ENCODE results near the gene CIRBP.

Gene CIRBP

DNA sequence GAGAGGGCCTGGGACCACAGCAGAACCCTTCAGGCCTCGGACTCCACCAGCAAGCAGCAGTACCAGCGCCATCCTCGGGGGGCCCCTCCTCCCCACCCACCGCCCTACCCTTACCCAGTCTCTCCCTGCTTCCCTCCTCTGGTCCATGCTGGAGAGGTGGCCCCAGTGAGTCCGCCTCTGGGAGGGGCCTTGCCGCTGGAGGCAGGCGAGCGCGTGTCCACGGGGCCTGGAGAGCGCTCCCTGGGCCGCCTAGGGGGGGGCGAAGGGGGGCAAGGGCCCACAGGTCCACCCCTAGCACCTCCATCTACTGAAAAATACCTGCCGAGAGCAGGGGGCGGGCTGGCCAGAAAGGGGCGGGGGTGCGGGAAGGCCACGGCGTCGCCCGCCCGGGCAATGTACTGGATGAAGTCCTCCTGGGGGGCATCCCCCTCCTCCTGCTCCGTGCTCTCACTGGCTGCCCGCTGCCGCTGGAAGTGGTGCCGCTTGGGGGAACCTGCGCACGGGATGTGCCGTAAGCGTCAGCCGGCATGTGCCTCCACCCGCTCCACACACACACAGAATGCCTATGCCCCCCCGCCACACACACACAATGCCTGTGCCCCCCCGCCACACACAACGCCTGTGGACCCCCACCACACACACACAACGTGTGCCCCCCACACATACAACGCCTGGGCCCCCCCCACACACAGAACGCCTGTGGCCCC, 38.2 kb upstream of the CIRBP start:
- peak; percentile 21 for ATAC-seq

GRCh38 chr19:1231729-1232637, 37.1 kb upstream of the CIRBP start:
- DNase-seq (no peak), ATAC-seq (no peak)

More for the DNA sequence above, 38.2 kb upstream of the CIRBP start:
- no peak for DNase-seq

- DNase-seq = no peak
Measured at GRCh38 chr19:1232652-1233072, 36.5 kb upstream of the CIRBP start.

DNA sequence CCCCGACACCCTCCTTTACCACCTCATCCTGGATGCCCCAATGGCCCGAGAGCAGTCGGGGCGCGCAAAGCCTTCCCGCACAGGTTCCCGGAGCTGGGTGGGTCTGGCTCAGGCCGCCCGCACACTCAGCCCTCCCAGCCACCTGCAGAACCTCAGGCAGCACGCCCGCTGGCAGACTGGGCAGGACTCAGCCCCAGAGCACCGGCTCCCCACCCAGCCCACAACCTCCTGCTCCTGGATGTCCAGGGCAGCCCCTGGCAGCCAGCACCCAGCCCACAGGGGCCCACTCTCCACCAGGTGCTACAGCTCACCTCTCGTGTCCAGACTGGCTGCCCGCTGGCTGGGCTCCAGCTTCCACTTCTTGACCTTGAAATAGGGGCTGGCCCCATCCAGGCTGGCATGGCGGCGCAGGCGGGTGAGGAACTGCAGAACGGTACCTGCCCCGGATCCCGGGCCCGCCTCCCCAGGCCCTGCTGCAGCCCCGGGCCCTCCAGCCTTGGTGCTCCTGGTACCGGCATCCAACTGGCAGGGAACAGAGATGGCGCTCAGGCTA, 35.9 kb upstream of the CIRBP start:
- DNase-seq = no peak
- ATAC-seq = no peak

More at GRCh38 chr19:1232652-1233072, 36.5 kb upstream of the CIRBP start:
- no peak for ATAC-seq

DNA sequence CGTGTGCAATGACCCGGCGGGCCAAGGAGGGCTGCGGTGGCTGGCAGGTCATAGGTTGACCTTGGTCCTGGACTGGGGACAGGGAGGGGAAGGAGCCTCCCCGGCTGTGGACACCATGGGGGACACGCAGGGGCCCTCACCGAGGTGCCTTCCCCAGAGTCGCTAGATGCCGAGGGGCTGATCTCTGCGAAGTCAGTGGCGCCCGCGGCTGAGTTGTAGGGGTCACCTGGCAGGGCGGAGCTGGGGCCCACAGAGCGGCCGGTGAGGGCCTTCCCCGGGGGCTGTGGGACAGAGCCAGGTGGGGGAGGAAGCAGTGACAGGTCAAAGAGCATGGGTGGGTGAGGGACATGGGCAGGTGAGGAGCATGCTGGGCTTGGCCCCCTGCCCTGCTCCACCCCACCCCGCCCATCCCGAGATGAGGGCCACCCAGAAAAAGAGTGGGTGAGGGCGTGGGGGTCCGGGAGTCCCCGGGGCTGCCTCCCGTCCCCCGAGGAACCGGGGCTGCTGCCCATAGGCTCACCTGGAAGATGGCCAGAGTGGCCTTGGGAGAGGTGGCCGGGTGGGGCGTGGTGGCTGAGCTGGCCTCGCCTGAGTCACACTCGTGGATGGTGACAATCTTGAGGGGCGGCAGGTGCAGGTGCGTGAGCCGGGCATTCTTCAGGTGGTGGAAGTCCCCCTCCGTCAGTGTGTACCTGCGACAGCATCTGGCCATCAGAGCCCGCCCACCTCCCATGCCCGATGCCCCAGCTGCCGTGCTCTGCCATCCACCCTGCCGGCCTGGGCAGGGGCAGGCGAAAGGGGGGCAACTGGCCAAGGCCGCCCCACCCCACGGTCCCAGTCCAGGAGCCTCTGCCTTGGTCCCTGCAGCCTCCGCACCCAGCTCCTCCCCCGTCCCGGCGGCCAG, 34.8 kb upstream of the CIRBP start:
- no peak for DNase-seq
- no peak for ATAC-seq

DNA sequence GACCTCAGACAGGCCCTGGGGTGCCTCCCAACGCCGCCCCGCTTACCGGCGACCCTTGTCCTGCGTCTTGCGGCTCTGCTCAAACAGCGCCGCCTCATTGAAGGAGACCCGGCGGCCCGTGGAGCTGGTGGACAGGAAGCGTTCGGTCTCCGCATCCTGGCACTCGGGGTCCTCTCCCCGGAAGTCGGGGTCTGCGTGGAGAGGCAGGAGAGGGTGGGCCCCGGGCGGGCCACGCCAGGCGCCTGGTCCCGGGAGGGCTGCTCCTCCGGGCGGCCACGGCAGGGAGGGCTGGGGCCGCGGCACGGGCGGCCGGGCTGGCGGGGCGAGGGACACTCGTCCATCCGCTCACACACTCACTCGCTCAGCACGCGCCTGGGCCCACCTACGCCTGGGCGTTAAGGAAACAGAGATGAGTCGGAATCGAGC, 34.2 kb upstream of the CIRBP start:
- ATAC-seq (no peak), DNase-seq (no peak)

DNA sequence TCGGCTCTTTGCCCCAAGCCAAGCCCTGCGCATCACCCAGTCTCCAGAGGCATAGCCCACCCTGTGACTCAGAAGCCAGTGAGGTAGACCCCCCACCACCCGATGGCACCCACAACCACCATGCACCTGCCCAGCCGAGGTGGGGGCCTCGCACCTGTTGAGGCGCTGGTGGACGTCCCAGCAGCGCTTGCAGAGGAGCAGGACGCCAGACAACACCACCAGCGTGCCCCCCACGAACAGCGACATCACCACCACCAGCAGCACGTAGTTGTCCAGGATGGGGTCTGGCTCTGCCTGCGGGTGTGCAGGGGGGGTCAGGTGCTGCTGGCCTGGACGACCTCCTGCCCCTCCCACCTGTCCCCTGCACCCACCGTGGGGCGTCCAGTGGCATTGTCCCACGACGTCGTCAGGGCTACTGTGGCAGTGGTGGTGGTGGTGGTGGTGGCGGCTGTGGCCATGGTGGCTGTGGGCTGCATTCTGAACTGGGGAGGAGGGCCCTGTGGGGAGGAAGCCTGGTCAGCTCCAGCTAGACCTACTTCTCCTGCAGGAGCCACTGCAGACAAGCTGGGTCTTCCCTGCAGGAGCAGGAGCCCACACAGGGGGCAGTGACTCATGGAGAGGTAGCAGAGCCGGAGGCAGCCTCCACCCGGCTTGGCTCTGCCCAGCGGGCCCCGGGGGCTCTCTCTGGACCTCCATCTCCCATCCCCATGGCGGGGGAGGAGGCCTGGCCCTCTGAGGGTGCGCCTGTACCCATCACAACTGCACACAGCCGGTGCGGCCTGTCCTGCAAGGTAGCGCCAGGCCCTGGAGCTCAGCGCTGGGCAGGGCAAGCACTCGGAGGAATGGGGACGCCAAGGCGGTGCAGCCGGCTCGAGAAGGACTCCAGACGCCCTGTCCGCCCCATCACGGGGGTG, 33.2 kb upstream of the CIRBP start:
- DNase-seq (no peak), ATAC-seq (no peak)

- no peak for DNase-seq
- no peak for ATAC-seq
Measured at GRCh38 chr19:1236576-1236975, 32.6 kb upstream of the CIRBP start.

DNA sequence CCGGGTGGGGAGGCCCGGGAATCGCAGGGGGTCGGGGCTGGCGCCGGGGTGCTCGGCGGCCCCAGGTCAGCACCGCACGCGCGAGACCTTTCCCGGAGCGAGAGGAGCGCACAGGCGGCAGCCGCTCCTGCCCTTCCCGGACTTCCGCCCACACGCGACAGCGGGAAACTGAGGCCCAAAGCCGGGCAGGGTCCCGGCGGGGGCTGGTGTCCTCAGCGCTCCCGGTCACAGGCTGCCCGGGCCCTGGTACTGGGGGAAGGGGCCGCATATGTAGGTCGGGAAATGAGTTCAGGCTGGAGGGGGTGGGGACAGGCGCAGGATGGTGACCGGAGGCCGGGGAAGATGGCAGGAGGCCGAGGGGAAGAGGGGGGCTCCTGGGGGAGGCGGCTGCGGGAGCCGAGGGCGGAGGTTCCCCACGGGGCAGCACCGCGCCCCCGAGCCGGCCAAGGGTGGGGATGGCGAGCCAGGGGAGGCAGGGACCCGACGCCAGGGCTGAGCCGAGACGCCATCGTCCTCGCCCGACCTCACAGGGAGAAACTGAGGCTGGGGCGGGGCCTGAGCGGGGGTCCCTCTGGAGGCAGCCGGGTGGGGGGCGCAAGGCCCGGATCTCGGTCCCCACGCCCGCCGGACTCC, 32.0 kb upstream of the CIRBP start:
- ATAC-seq = no peak

GRCh38 chr19:1237754-1238368, 31.3 kb upstream of the CIRBP start, which contains the start of gene CBARP:
Gene CBARP, minus strand, starts transcription at chr19:1238005. Its CDS starts 1,905 bp downstream, at chr19:1236100.
- DNase-seq = peak; percentile 46

More for the DNA sequence above, 32.0 kb upstream of the CIRBP start:
- no peak for DNase-seq

GRCh38 chr19:1238369-1239303, 30.5 kb upstream of the CIRBP start:
- DNase-seq = no peak
- ATAC-seq = no peak

More at GRCh38 chr19:1237754-1238368, 31.3 kb upstream of the CIRBP start, which contains the start of gene CBARP:
- no peak for ATAC-seq

DNA sequence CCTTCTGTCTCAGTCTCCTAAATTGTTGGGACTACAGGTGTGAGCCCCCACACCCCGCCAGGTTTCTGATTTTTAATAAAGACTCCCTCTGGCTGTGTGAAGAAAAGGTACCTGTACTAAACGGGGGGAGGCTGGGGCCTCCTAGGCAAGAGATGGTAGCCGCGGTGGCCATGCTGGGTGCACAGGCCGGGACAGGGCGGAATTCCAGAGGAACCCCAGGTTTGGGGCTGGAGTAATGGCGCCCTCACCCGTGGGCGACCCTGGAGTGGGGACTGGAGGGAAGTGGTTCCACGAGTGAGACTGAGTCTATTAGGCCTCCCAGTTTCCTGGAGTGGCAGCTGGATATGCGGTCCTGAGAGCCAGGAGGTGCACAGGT, 29.7 kb upstream of the CIRBP start:
- DNase-seq = no peak
- no peak for ATAC-seq

- ATAC-seq = peak; percentile 51
- peak; percentile 97 for DNase-seq
Measured at GRCh38 chr19:1239796-1240737, 29.1 kb upstream of the CIRBP start.

- no peak for ATAC-seq
- no peak for DNase-seq
Measured at GRCh38 chr19:1240925-1241324, 28.2 kb upstream of the CIRBP start.

DNA sequence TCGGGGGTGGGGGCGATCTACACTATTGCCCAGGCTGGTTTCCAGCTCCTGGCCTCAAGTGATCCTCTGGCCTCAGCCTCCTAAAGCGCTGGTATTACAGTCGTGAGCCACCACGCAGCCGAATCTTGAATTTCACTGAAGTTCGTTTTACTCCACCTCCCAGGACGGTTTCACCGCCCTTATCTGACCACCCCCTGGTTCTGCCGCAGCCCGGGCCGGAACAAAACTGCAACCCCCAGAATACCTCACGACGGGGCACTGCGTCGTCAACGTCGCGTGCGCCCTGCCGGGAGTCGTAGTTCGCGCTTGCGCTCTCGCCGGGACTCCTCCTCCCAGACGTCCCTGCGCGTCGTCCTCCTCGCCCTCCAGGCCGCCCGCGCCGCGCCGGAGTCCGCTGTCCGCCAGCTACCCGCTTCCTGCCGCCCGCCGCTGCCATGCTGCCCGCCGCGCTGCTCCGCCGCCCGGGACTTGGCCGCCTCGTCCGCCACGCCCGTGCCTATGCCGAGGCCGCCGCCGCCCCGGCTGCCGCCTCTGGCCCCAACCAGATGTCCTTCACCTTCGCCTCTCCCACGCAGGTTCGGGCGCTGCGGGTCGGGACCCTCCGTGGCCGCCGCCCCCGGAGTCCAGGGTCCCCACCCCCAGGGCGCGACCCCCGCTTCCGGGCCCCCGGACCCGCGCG, 27.6 kb upstream of the CIRBP start, which contains the start of gene ATP5F1D:
Gene ATP5F1D, plus strand, starts transcription at position 335 of the 679 bp plus-strand sequence. Its CDS starts 100 bp downstream, at position 435.
- peak; percentile 95 for DNase-seq
- ATAC-seq = peak; percentile 76
